Measurements from ENCODE around the gene ING4. TPM values are rescaled to one million over a fixed set of nuclear protein-coding genes. Genes with fewer than 3 reads are reported as not detected.

Gene ING4
- total and polyA plus RNA-seq, 4 donors = 19.7 to 63.7 (median 44.3) TPM

- intact Hi-C loops (cut with DNase I) = no loop called here
- DNase-seq (peak; percentile 72 to 86), ATAC-seq (ENCODE audit: low FRiP score) (peak; percentile 67)
- Histone ChIP-seq H3K9me3 (ENCODE audit: control insufficient read depth, low read length) (no peaks in the 10 kb centered on the region), H3K27me3 (ENCODE audit: control insufficient read depth in 1 of 2, insufficient read depth in 2 of 2, low read length in 1 of 2) (no peaks in the 10 kb centered on the region), H3K36me3 (ENCODE audit: control insufficient read depth in 1 of 2, insufficient read depth in 2 of 2, low read length in 1 of 2) (no peaks in the 10 kb centered on the region), H3K27ac (ENCODE audit: low read depth in 1 of 2, low read length in 2 of 2) (no peak overlapping the region), H3K4me1 (ENCODE audit: control insufficient read depth in 1 of 2, insufficient read depth in 2 of 2, low read length in 2 of 2) (no peaks in the 10 kb centered on the region), H3K4me3 (ENCODE audit: low read length in 2 of 2) (no peak overlapping the region)
- WGBS, 2 donors = 17 to 23% methylated on average over 87 to 88 of the region's 88 CpGs
Measured at GRCh38 chr12:6620137-6620884, 42.6 kb downstream of the ING4 start.

GRCh38 chr12:6618483-6619225 lies 44.3 kb downstream of the ING4 start:
- ATAC-seq (ENCODE audit: low FRiP score) (no peak), DNase-seq (no peak)
- no peak overlapping the region for H3K4me3 ChIP-seq (ENCODE audit: low read length in 2 of 2)
- intact Hi-C loops (cut with DNase I) = loop anchor here (5.0 to 10.0 kb wide), 5 partner anchors 44 to 209 kb away; partner anchors contain the start of genes P3H3 (in 2 of the 2), GPR162 (in 1 of the 2), ING4 (in 1 of the 2) and LAG3 (in 1 of the 2)
- H3K4me1 ChIP-seq (ENCODE audit: control insufficient read depth in 1 of 2, insufficient read depth in 2 of 2, low read length in 2 of 2) = no peaks in the 10 kb centered on the region
- no peaks in the 10 kb centered on the region for H3K36me3 ChIP-seq (ENCODE audit: control insufficient read depth in 1 of 2, insufficient read depth in 2 of 2, low read length in 1 of 2)
- H3K27ac ChIP-seq (ENCODE audit: low read depth in 1 of 2, low read length in 2 of 2) = no peak overlapping the region
- 83 to 88% methylated on average over 5 of the region's 5 CpGs for WGBS, 2 donors
- no peaks in the 10 kb centered on the region for H3K9me3 ChIP-seq (ENCODE audit: control insufficient read depth, low read length)
- no peaks in the 10 kb centered on the region for H3K27me3 ChIP-seq (ENCODE audit: control insufficient read depth in 1 of 2, insufficient read depth in 2 of 2, low read length in 1 of 2)

GRCh38 chr12:6615802-6616201 lies 47.1 kb downstream of the ING4 start:
- Histone ChIP-seq H3K27ac (ENCODE audit: low read depth in 1 of 2, low read length in 2 of 2) (peak overlapping the region in 1 of 2 donors; percentile 14), H3K4me3 (ENCODE audit: low read length in 2 of 2) (no peak overlapping the region), H3K4me1 (ENCODE audit: control insufficient read depth in 1 of 2, insufficient read depth in 2 of 2, low read length in 2 of 2) (peaks cover 2 to 3% of the 10 kb centered on the region in 2 donors), H3K9me3 (ENCODE audit: control insufficient read depth, low read length) (no peaks in the 10 kb centered on the region), H3K36me3 (ENCODE audit: control insufficient read depth in 1 of 2, insufficient read depth in 2 of 2, low read length in 1 of 2) (no peaks in the 10 kb centered on the region), H3K27me3 (ENCODE audit: control insufficient read depth in 1 of 2, insufficient read depth in 2 of 2, low read length in 1 of 2) (no peaks in the 10 kb centered on the region)
- no peak for DNase-seq
- WGBS, 2 donors = 49 to 50% methylated on average over 3 of the region's 3 CpGs
- no peak for ATAC-seq (ENCODE audit: low FRiP score)
- intact Hi-C loops (cut with DNase I) = loop anchor here (5.0 to 10.0 kb wide), 5 partner anchors 46 to 211 kb away; partner anchors contain the start of genes P3H3 (in 2 of the 2), GPR162 (in 1 of the 2), ING4 (in 1 of the 2) and LAG3 (in 1 of the 2)

- WGBS, 2 donors = 51 to 63% methylated on average over 7 of the region's 7 CpGs
- Histone ChIP-seq H3K4me3 (ENCODE audit: low read length in 2 of 2) (no peak overlapping the region), H3K9me3 (ENCODE audit: control insufficient read depth, low read length) (no peaks in the 10 kb centered on the region), H3K27ac (ENCODE audit: low read depth in 1 of 2, low read length in 2 of 2) (peak overlapping the region in 1 of 2 donors; percentile 89), H3K36me3 (ENCODE audit: control insufficient read depth in 1 of 2, insufficient read depth in 2 of 2, low read length in 1 of 2) (no peaks in the 10 kb centered on the region), H3K4me1 (ENCODE audit: control insufficient read depth in 1 of 2, insufficient read depth in 2 of 2, low read length in 2 of 2) (peaks cover 2 to 3% of the 10 kb centered on the region in 2 donors), H3K27me3 (ENCODE audit: control insufficient read depth in 1 of 2, insufficient read depth in 2 of 2, low read length in 1 of 2) (no peaks in the 10 kb centered on the region)
- ATAC-seq (ENCODE audit: low FRiP score) (no peak), DNase-seq (no peak)
- intact Hi-C loops (cut with DNase I) = loop anchor here (5.0 to 10.0 kb wide), 5 partner anchors 48 to 213 kb away; partner anchors contain the start of genes P3H3 (in 2 of the 2), GPR162 (in 1 of the 2), ING4 (in 1 of the 2) and LAG3 (in 1 of the 2)
Measured at GRCh38 chr12:6614513-6615172, 48.3 kb downstream of the ING4 start.

GRCh38 chr12:6613776-6614512 lies 49.0 kb downstream of the ING4 start:
- Histone ChIP-seq H3K4me3 (ENCODE audit: low read length in 2 of 2) (no peak overlapping the region), H3K4me1 (ENCODE audit: control insufficient read depth in 1 of 2, insufficient read depth in 2 of 2, low read length in 2 of 2) (peaks cover 2 to 3% of the 10 kb centered on the region in 2 donors), H3K27ac (ENCODE audit: low read depth in 1 of 2, low read length in 2 of 2) (peak overlapping the region in 1 of 2 donors; percentile 89), H3K9me3 (ENCODE audit: control insufficient read depth, low read length) (no peaks in the 10 kb centered on the region), H3K36me3 (ENCODE audit: control insufficient read depth in 1 of 2, insufficient read depth in 2 of 2, low read length in 1 of 2) (no peaks in the 10 kb centered on the region), H3K27me3 (ENCODE audit: control insufficient read depth in 1 of 2, insufficient read depth in 2 of 2, low read length in 1 of 2) (no peaks in the 10 kb centered on the region)
- peak; percentile 95 to 96 for DNase-seq
- WGBS, 2 donors = 0 to 2% methylated on average over 20 to 21 of the region's 21 CpGs
- ATAC-seq (ENCODE audit: low FRiP score) = peak; percentile 93
- intact Hi-C loops (cut with DNase I) = loop anchor here in 1 of 2 donors (10.0 kb wide), 2 partner anchors 161 to 211 kb away; partner anchors contain the start of genes GPR162, LAG3 and P3H3

GRCh38 chr12:6613015-6613775 lies 49.7 kb downstream of the ING4 start:
- Histone ChIP-seq H3K36me3 (ENCODE audit: control insufficient read depth in 1 of 2, insufficient read depth in 2 of 2, low read length in 1 of 2) (no peaks in the 10 kb centered on the region), H3K27ac (ENCODE audit: low read depth in 1 of 2, low read length in 2 of 2) (peak overlapping the region; percentile 76 to 96), H3K4me3 (ENCODE audit: low read length in 2 of 2) (no peak overlapping the region), H3K27me3 (ENCODE audit: control insufficient read depth in 1 of 2, insufficient read depth in 2 of 2, low read length in 1 of 2) (no peaks in the 10 kb centered on the region), H3K4me1 (ENCODE audit: control insufficient read depth in 1 of 2, insufficient read depth in 2 of 2, low read length in 2 of 2) (peaks cover 2 to 3% of the 10 kb centered on the region in 2 donors), H3K9me3 (ENCODE audit: control insufficient read depth, low read length) (no peaks in the 10 kb centered on the region)
- WGBS, 2 donors = 1% methylated on average over 17 of the region's 17 CpGs
- ATAC-seq (ENCODE audit: low FRiP score) (peak; percentile 77), DNase-seq (peak; percentile 85 to 90)
- intact Hi-C loops (cut with DNase I) = loop anchor here in 1 of 2 donors (10.0 kb wide), 2 partner anchors 162 to 212 kb away; partner anchors contain the start of genes GPR162, LAG3 and P3H3

GRCh38 chr12:6612652-6613014 lies 50.3 kb downstream of the ING4 start:
- DNase-seq = no peak
- ATAC-seq (ENCODE audit: low FRiP score) = no peak
- 19 to 23% methylated on average over 7 of the region's 7 CpGs for WGBS, 2 donors

More at GRCh38 chr12:6612652-6613014, 50.3 kb downstream of the ING4 start:
- Histone ChIP-seq H3K4me3 (ENCODE audit: low read length in 2 of 2) (no peak overlapping the region), H3K4me1 (ENCODE audit: control insufficient read depth in 1 of 2, insufficient read depth in 2 of 2, low read length in 2 of 2) (peaks cover 2 to 3% of the 10 kb centered on the region in 2 donors), H3K36me3 (ENCODE audit: control insufficient read depth in 1 of 2, insufficient read depth in 2 of 2, low read length in 1 of 2) (no peaks in the 10 kb centered on the region), H3K9me3 (ENCODE audit: control insufficient read depth, low read length) (no peaks in the 10 kb centered on the region), H3K27me3 (ENCODE audit: control insufficient read depth in 1 of 2, insufficient read depth in 2 of 2, low read length in 1 of 2) (no peaks in the 10 kb centered on the region), H3K27ac (ENCODE audit: low read depth in 1 of 2, low read length in 2 of 2) (peak overlapping the region in 1 of 2 donors; percentile 83)
- intact Hi-C loops (cut with DNase I) = loop anchor here in 1 of 2 donors (10.0 kb wide), 2 partner anchors 162 to 212 kb away; partner anchors contain the start of genes GPR162, LAG3 and P3H3

All from aorta (tissue), 5 donors.